GM12865 (cell line): ENCODE data around the gene OSBPL10.

Experiments used
- DNase-seq: peaks from one replicate; pipeline ENCODE4 v3.0.0; 2010; ENCODE audit warnings: low read depth
- H3K4me3 ChIP-seq: 2 replicates; pipeline ENCODE4 v1.5.1; 2011; ENCODE audit warnings: mild to moderate bottlenecking, low read depth, low read length, control low read depth
- CTCF ChIP-seq: IDR thresholded peaks from 2 replicates; pipeline ENCODE4 v1.5.1; 2011; ENCODE audit warnings: low read length, control low read depth, low read depth, inconsistent platforms; ENCODE audit not compliant: insufficient read depth; ENCODE audit errors: missing control alignments

Gene OSBPL10

GRCh38 chr3:31750341-31750740, 230.7 kb downstream of the OSBPL10 start:
- TF ChIP-seq CTCF = no peak
- DNase-seq = no peak
- H3K4me3 ChIP-seq = no peak overlapping the region

- no peak overlapping the region for H3K4me3 ChIP-seq
- DNase-seq = no peak
- TF ChIP-seq CTCF = no peak
These were observed 232.1 kb downstream of the OSBPL10 start for GRCh38 chr3:31748933-31749295.

- no peak overlapping the region for H3K4me3 ChIP-seq
- no peak for TF ChIP-seq CTCF
- no peak for DNase-seq
These were observed 232.7 kb downstream of the OSBPL10 start for GRCh38 chr3:31748281-31748932.

- no peak for TF ChIP-seq CTCF
- no peak for DNase-seq
These were observed 233.3 kb downstream of the OSBPL10 start for GRCh38 chr3:31747785-31748184.

GRCh38 chr3:31744913-31745312, 236.1 kb downstream of the OSBPL10 start:
- no peak for TF ChIP-seq CTCF

More at GRCh38 chr3:31747785-31748184, 233.3 kb downstream of the OSBPL10 start:
- no peak overlapping the region for H3K4me3 ChIP-seq

GRCh38 chr3:31743331-31744089, 237.6 kb downstream of the OSBPL10 start:
- no peak for DNase-seq

More at GRCh38 chr3:31744913-31745312, 236.1 kb downstream of the OSBPL10 start:
- no peak overlapping the region for H3K4me3 ChIP-seq
- no peak for DNase-seq

More at GRCh38 chr3:31743331-31744089, 237.6 kb downstream of the OSBPL10 start:
- no peak for TF ChIP-seq CTCF
- H3K4me3 ChIP-seq = no peak overlapping the region
